ENCODE data around the gene MFSD6L. TPM values are rescaled to one million over a fixed set of nuclear protein-coding genes. Genes with fewer than 3 reads are reported as not detected.

Gene MFSD6L
- total and polyA plus RNA-seq, 5 donors: 0.14 TPM; not detected in 4

DNA sequence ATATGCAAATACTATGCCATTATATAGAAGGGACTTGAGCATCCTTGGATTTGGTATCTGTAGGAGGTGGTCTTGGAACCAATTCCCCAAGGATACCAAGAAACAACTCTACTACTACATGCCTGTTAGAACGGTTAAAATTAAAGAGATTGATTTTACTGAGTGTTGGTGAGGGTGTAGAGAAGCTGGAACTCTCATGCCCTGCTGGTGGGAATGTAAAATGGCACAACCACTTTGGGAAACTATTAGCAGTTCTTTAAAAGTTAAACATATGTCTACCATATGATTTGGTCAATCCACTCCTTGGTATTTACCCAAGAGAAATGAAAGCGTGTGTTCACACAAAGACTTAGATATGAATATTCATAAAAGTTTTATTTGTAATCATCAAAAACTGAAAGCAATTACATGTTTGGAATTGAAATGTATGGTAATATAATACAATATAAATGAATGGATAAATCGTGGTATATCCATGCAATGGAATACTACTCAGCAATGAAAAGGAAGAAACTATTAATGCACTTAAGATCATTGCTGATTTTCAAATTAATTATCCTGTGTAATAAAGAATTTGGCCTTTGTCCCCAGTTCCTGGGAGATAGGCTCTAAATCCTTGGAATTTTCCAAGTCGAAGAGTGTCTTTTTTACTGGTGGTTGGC is 7.8 kb downstream of the MFSD6L start:
- DNase-seq: no peak
- ATAC-seq: no peak
- Histone ChIP-seq H3K9me3 (ENCODE audit: control insufficient read depth, low read length) (no peaks in the 10 kb centered on the region), H3K27ac (ENCODE audit: low read length) (no peak overlapping the region), H3K4me1 (ENCODE audit: control insufficient read depth, insufficient read depth, low read length) (no peaks in the 10 kb centered on the region), H3K27me3 (ENCODE audit: control insufficient read depth, insufficient read depth) (no peaks in the 10 kb centered on the region), H3K4me3 (ENCODE audit: low read length) (no peak overlapping the region)
- 86% methylated on average over 4 of the region's 4 CpGs for whole genome bisulfite sequencing
- intact Hi-C loops (cut with DNase I): no loop called here

DNA sequence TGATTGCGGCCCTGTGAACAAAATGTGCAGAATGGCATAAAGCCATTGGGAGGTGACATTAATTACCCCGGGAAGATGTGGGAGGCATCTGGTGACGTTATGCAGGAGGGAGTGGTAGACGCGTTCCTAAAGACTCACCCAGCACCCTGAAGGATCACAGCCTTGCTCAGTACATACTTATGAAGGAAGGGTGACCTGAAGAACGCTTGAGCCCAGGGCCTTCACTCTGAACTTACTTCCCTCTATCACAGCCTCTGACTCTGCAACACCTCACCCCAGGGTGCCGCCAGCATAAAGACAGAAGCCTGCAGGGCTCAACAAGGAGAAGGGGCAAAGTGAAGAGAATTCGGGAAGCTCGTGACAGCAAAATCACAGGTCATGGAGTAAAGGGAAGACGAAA is 9.4 kb downstream of the MFSD6L start:
- no peak overlapping the region for H3K27ac ChIP-seq (ENCODE audit: low read length)
- H3K4me3 ChIP-seq (ENCODE audit: low read length): no peak overlapping the region
- 55% methylated on average over 10 of the region's 10 CpGs for WGBS
- no peaks in the 10 kb centered on the region for H3K9me3 ChIP-seq (ENCODE audit: control insufficient read depth, low read length)
- intact Hi-C loops (cut with DNase I): loop anchor here in 3 of 4 donors (5.0 to 10.0 kb wide), 3 partner anchors 375 to 385 kb away; no protein-coding TSS in a partner anchor
- no peaks in the 10 kb centered on the region for H3K4me1 ChIP-seq (ENCODE audit: control insufficient read depth, insufficient read depth, low read length)
- ATAC-seq (no peak), DNase-seq (no peak)
- H3K27me3 ChIP-seq (ENCODE audit: control insufficient read depth, insufficient read depth): no peaks in the 10 kb centered on the region

DNA sequence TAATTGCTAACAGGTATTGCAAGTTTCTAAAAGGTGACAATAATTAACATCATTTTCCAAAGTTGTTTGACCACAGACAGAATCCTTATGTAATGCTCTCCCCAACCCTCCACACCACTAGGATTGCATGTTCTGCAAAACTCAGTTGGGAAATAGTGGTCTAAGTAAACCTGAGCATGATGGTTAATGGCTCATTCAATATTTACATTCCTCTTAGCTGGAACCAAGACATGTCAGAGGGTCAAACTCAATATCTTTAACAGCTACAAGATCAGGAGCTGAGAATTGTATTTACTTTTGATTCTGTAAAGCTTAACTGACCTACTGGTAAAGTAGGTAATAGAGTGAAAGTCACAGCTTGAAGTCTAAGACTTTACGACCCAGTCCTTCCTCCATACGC is 10.2 kb downstream of the MFSD6L start:
- DNase-seq: no peak
- Histone ChIP-seq H3K27ac (ENCODE audit: low read length) (no peak overlapping the region), H3K4me3 (ENCODE audit: low read length) (no peak overlapping the region), H3K4me1 (ENCODE audit: control insufficient read depth, insufficient read depth, low read length) (no peaks in the 10 kb centered on the region), H3K9me3 (ENCODE audit: control insufficient read depth, low read length) (no peaks in the 10 kb centered on the region), H3K27me3 (ENCODE audit: control insufficient read depth, insufficient read depth) (no peaks in the 10 kb centered on the region)
- intact Hi-C loops (cut with DNase I): loop anchor here in 3 of 4 donors (5.0 to 10.0 kb wide), 3 partner anchors 374 to 384 kb away; no protein-coding TSS in a partner anchor
- ATAC-seq: no peak
- 90% methylated on average over 2 of the region's 2 CpGs for WGBS

DNA sequence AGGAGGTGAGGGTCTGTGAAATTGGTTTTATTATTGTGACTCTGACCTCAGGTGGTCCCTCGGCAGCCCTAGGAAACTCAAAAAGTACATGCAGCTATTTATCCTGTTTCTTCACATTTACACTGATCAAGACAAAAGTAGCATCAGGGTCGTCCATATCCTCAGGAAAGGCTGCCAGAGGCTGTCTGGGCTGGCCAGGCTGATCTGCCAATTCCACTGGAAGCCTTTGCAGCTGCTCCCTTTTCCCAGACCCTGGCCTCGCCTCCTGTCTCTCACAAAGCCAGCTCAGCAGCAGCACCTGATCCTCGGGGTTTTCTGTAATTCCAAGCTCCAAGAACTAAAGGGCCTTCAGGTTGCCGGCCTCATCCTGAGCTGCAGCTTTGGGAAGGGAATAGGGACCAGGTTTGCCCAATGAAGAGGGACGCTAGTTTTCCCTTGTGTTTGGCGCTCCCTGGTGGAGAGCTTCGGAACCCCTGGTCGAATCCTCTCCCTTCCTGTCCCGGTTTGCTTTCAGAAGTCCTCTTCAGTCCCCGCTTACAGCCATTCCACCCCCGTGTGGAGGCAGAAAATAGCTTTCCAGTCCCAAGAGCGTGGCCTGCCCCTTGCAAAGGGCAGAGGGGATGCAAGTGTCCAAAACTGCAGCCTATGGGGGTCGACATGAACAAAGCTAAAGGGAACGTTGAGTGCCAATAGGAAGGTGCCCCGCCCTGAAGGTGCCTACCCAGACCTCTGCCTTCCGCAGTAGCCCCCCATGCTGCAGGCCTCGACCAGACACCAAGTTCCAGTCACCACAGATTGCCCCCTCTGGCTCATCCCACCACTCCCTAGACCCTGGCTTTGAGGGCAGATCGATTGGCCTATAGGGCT is 13.4 kb downstream of the MFSD6L start:
- ATAC-seq (peak; percentile 90 to 91), DNase-seq (peak; percentile 74 to 93 (median 92))
- H3K4me3 ChIP-seq (ENCODE audit: low read length): no peak overlapping the region
- H3K9me3 ChIP-seq (ENCODE audit: control insufficient read depth, low read length): no peaks in the 10 kb centered on the region
- intact Hi-C loops (cut with DNase I): loop anchor here (2.0 to 10.0 kb wide), 4 partner anchors 371 to 381 kb away; no protein-coding TSS in a partner anchor
- 25% methylated on average over 19 of the region's 19 CpGs for WGBS
- H3K27ac ChIP-seq (ENCODE audit: low read length): no peak overlapping the region
- H3K27me3 ChIP-seq (ENCODE audit: control insufficient read depth, insufficient read depth): no peaks in the 10 kb centered on the region
- H3K4me1 ChIP-seq (ENCODE audit: control insufficient read depth, insufficient read depth, low read length): no peaks in the 10 kb centered on the region

DNA sequence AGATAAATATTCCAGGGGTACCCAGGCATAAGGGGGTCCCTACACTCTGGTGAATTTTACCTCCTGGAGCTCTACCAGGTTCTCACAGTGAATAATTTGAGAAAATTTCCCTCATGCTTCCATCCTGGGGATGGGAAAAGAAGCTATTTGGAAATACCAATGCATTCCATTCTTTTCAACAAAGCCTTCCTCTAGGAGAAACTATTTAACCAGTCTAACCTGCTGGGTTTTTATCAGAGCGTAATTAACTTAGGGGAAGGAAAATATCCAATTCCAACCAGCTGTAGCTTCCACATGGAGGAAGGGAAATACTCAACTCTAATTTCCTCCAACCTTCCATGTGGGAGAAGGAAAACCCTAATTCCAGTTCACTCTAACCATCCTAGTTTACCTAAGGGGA is 17.0 kb downstream of the MFSD6L start:
- intact Hi-C loops (cut with DNase I): loop anchor here in 2 of 4 donors (10.0 kb wide), 2 partner anchors 367 to 377 kb away; no protein-coding TSS in a partner anchor
- no peak for DNase-seq
- Histone ChIP-seq H3K4me1 (ENCODE audit: control insufficient read depth, insufficient read depth, low read length) (no peaks in the 10 kb centered on the region), H3K9me3 (ENCODE audit: control insufficient read depth, low read length) (no peaks in the 10 kb centered on the region), H3K4me3 (ENCODE audit: low read length) (no peak overlapping the region), H3K27me3 (ENCODE audit: control insufficient read depth, insufficient read depth) (no peaks in the 10 kb centered on the region), H3K27ac (ENCODE audit: low read length) (no peak overlapping the region)
- 94% methylated on average over 1 of the region's 1 CpG for WGBS
- no peak for ATAC-seq

DNA sequence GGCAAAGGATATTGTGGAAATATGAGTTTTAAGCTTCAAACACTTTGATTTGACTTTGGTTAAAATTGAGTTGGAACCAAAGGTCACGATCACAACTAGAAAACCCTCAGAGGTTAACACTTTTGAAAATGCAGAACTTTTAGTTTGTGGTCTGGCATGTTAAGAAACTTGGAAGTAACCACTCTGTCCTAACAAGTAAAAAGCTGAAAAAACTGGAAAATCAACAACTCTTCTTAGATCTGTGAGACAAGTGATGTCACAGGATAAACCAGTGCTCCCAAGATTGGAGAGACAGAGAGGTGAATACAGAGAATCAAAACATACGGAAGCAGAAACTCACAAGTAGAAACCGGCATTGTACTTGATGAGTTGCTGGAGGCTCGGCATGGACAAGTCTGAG is 17.4 kb downstream of the MFSD6L start:
- no peak overlapping the region for H3K27ac ChIP-seq (ENCODE audit: low read length)
- no peaks in the 10 kb centered on the region for H3K9me3 ChIP-seq (ENCODE audit: control insufficient read depth, low read length)
- intact Hi-C loops (cut with DNase I): loop anchor here in 2 of 4 donors (10.0 kb wide), 2 partner anchors 367 to 377 kb away; no protein-coding TSS in a partner anchor
- no peak for DNase-seq
- no peaks in the 10 kb centered on the region for H3K4me1 ChIP-seq (ENCODE audit: control insufficient read depth, insufficient read depth, low read length)
- 80% methylated on average over 4 of the region's 4 CpGs for whole genome bisulfite sequencing
- ATAC-seq: no peak
- H3K27me3 ChIP-seq (ENCODE audit: control insufficient read depth, insufficient read depth): no peaks in the 10 kb centered on the region
- no peak overlapping the region for H3K4me3 ChIP-seq (ENCODE audit: low read length)

DNA sequence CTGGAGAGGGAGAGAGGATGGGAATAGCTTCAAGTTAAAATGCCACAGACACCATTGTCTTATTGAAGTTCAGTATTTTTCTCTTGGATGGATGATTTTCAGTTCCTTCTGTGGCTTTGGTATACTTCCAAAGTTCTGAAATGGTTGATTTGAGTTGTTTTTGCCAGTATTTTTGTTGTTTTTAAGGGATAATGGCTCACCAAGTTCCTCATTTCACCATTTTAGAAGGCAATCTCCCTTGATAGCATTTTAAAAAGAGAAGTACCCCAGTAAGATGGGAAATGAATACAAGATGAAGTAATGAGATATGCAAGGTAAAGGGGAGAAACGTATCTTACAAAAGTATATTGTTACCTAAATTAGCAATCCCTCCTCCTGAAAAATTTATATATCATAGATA is 22.3 kb downstream of the MFSD6L start:
- intact Hi-C loops (cut with DNase I): no loop called here
- no peak overlapping the region for H3K4me3 ChIP-seq (ENCODE audit: low read length)
- no peak overlapping the region for H3K27ac ChIP-seq (ENCODE audit: low read length)
- no peaks in the 10 kb centered on the region for H3K4me1 ChIP-seq (ENCODE audit: control insufficient read depth, insufficient read depth, low read length)
- H3K9me3 ChIP-seq (ENCODE audit: control insufficient read depth, low read length): no peaks in the 10 kb centered on the region
- ATAC-seq: no peak
- H3K27me3 ChIP-seq (ENCODE audit: control insufficient read depth, insufficient read depth): no peaks in the 10 kb centered on the region
- DNase-seq: no peak
- WGBS: 72% methylated on average over 1 of the region's 1 CpG

DNA sequence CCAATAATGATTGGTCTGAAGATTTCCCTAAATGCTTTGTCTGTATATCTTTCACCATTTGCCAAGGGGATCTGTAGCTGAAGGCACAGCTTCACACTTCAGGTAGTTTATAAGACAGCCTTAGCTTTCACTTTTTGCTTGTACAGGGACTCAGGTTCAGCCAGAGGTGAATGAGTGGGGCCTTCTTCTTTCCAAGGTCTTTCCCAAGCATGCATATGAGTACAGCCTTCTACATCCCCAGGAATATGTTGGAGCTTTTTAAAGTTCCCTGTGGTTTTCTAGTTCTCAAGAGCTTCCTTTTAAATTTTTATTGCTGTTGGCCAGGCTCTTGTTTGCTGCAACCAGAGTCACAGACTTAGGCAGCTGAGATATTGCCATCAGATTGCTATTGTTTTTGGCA is 22.9 kb downstream of the MFSD6L start:
- no peaks in the 10 kb centered on the region for H3K4me1 ChIP-seq (ENCODE audit: control insufficient read depth, insufficient read depth, low read length)
- H3K9me3 ChIP-seq (ENCODE audit: control insufficient read depth, low read length): no peaks in the 10 kb centered on the region
- no peaks in the 10 kb centered on the region for H3K27me3 ChIP-seq (ENCODE audit: control insufficient read depth, insufficient read depth)
- no peak overlapping the region for H3K4me3 ChIP-seq (ENCODE audit: low read length)
- intact Hi-C loops (cut with DNase I): no loop called here
- no peak for ATAC-seq
- no peak overlapping the region for H3K27ac ChIP-seq (ENCODE audit: low read length)
- DNase-seq: no peak

DNA sequence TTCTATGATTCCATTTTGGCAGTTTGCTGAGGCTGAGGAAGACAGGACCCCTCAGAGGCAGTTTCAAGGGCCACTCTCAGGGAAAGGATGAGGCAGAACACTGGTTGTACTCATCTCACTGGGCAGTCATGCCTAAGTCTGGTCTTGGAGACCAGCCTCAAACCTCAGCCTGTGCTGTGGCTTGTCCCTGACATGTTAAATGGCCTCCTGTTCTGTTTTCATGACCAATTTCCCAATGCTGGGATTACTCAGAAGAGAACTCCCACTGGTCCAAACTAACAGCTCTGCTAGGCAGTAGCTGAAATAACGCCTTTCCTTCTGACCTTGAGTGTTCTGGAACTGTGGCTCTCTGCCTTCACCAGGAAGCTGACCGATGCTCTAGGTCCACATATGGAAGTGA is 32.4 kb downstream of the MFSD6L start:
- intact Hi-C loops (cut with DNase I): no loop called here
- Histone ChIP-seq H3K4me1 (ENCODE audit: control insufficient read depth, insufficient read depth, low read length) (no peaks in the 10 kb centered on the region), H3K27ac (ENCODE audit: low read length) (no peak overlapping the region), H3K27me3 (ENCODE audit: control insufficient read depth, insufficient read depth) (no peaks in the 10 kb centered on the region), H3K9me3 (ENCODE audit: control insufficient read depth, low read length) (no peaks in the 10 kb centered on the region), H3K4me3 (ENCODE audit: low read length) (no peak overlapping the region)
- WGBS: 84% methylated on average over 2 of the region's 2 CpGs
- ATAC-seq (no peak), DNase-seq (no peak)

DNA sequence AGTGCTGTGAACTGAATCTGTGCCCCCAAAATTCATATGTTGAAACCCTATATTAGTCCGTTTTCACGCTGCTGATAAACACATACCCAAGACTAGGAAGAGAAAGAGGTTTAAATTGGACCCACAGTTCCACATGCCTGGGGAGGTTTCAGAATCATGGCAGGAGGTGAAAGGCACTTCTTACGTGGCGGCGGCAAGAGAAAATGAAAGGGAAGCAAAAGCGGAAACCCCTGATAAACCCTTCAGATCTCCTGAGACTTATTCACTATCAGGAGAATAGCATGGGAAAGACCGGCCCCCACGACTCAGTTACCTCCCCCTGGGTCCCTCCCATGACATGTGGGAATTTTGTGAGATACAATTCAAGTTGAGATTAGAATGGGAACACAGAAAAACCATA is 37.2 kb downstream of the MFSD6L start:
- Histone ChIP-seq H3K27me3 (ENCODE audit: control insufficient read depth, insufficient read depth) (no peaks in the 10 kb centered on the region), H3K4me1 (ENCODE audit: control insufficient read depth, insufficient read depth, low read length) (no peaks in the 10 kb centered on the region), H3K27ac (ENCODE audit: low read length) (no peak overlapping the region), H3K4me3 (ENCODE audit: low read length) (no peak overlapping the region), H3K9me3 (ENCODE audit: control insufficient read depth, low read length) (no peaks in the 10 kb centered on the region)
- DNase-seq (no peak), ATAC-seq (no peak)
- 68% methylated on average over 8 of the region's 8 CpGs for WGBS
- intact Hi-C loops (cut with DNase I): no loop called here

DNA sequence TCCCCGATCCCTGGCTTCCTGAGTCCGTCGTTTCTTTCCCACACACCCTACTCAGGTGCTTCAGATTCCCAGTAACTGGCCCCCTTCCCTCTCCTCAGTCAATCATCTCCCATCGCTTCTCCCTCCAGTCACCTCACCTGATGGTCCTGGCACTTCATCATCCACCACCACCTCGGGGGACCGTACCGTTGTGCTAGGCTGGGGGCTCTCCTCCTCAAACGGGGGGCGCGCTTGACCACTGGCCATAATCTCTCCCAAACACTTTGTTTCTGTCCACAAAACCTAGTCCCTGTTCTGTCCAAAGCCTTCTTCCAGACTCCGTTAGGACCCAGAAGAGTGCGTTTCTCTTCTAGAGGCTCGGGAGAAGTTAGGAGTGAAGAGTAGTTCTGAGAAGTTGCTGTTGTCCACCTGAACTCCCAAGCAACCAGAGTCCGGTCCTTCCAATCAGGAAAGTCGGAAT is 41.0 kb downstream of the MFSD6L start, which contains the start of gene SPDYE4:
TSS of gene SPDYE4 (minus strand) at position 410 of the 460 bp plus-strand sequence. CDS start at position 246, 164 bp downstream.
- intact Hi-C loops (cut with DNase I): loop anchor here in 1 of 4 donors (10.0 kb wide), 1 partner anchor 343 kb away; no protein-coding TSS in a partner anchor
- Histone ChIP-seq H3K27ac (ENCODE audit: low read length) (no peak within 1 kb of the TSS), H3K4me3 (ENCODE audit: low read length) (no peak within 1 kb of the TSS), H3K9me3 (ENCODE audit: control insufficient read depth, low read length) (no peaks in the 10 kb centered on the region), H3K4me1 (ENCODE audit: control insufficient read depth, insufficient read depth, low read length) (no peaks in the 10 kb centered on the region), H3K27me3 (ENCODE audit: control insufficient read depth, insufficient read depth) (no peaks in the 10 kb centered on the region)
- no peak for DNase-seq
- ATAC-seq: no peak
- WGBS: 89% methylated on average over 15 of the region's 15 CpGs

Data from right cardiac atrium (tissue), 5 donors.